HL-60 (cell line): ENCODE data around the gene SH2B3.

Experiments used
- DNase-seq, 2 experiments: peaks; one replicate each; pipeline ENCODE4 v3.0.0-alpha.2; 2010 to 2020; ENCODE audit warnings: low read depth in 1 of 2, low spot score in 1 of 2
- H3K27ac ChIP-seq: fragments of 250-450 bp; sonication (Bioruptor Pico); replicated peaks from 2 replicates; pipeline ENCODE4 v1.5.1; 2020; ENCODE audit warnings: mild to moderate bottlenecking, moderate library complexity
- H3K27me3 ChIP-seq: fragments of 250-450 bp; sonication (Bioruptor Pico); 2 replicates; pipeline ENCODE4 v1.5.1; 2021; ENCODE audit warnings: mild to moderate bottlenecking, moderate library complexity; ENCODE audit not compliant: insufficient read depth, poor library complexity, severe bottlenecking
- H3K4me3 ChIP-seq: replicated peaks from 2 replicates; pipeline ENCODE4 v1.5.1; 2011; ENCODE audit warnings: mild to moderate bottlenecking, control low read depth, low read length; ENCODE audit not compliant: insufficient read depth
- CTCF ChIP-seq: IDR thresholded peaks from one replicate; pipeline ENCODE4 v1.5.1; 2011; ENCODE audit warnings: low read length, control low read depth, inconsistent platforms; ENCODE audit not compliant: insufficient read depth
- GABPA ChIP-seq: IDR thresholded peaks from 2 replicates; pipeline ENCODE4 v1.6.1; 2012; ENCODE audit warnings: low read depth
- POLR2AphosphoS5 ChIP-seq: IDR thresholded peaks from 2 replicates; pipeline ENCODE4 v1.6.1; 2012; ENCODE audit warnings: low read depth
- REST ChIP-seq: IDR thresholded peaks from 2 replicates; pipeline ENCODE4 v1.6.1; 2012; ENCODE audit warnings: low read depth; ENCODE audit not compliant: insufficient replicate concordance
- SPI1 ChIP-seq: IDR thresholded peaks from 2 replicates; pipeline ENCODE4 v1.6.1; 2012; ENCODE audit warnings: low read depth, mild to moderate bottlenecking, borderline replicate concordance

The SH2B3 gene

GRCh38 chr12:111419784-111420183, 14.1 kb downstream of the SH2B3 start:
- TF ChIP-seq SPI1 (no peak), GABPA (no peak), REST (no peak), CTCF (no peak), POLR2AphosphoS5 (no peak)
- DNase-seq: no peak
- Histone ChIP-seq H3K4me3 (no peak overlapping the region), H3K27ac (no peak overlapping the region), H3K27me3 (no peaks in the 10 kb centered on the region)

GRCh38 chr12:111420494-111420893, 14.8 kb downstream of the SH2B3 start:
- no peak overlapping the region for H3K27ac ChIP-seq
- TF ChIP-seq REST: no peak
- no peak for TF ChIP-seq SPI1
- no peak for TF ChIP-seq GABPA
- TF ChIP-seq POLR2AphosphoS5: no peak
- TF ChIP-seq CTCF: no peak

GRCh38 chr12:111424189-111424792, 18.6 kb downstream of the SH2B3 start:
- no peaks in the 10 kb centered on the region for H3K27me3 ChIP-seq
- H3K27ac ChIP-seq: no peak overlapping the region; the same call in 1 of the 2 replicates
- TF ChIP-seq SPI1: no peak
- no peak for TF ChIP-seq REST
- no peak for TF ChIP-seq POLR2AphosphoS5
- no peak for TF ChIP-seq CTCF
- no peak for TF ChIP-seq GABPA
- DNase-seq: no peak
- H3K4me3 ChIP-seq: no peak overlapping the region

More at GRCh38 chr12:111420494-111420893, 14.8 kb downstream of the SH2B3 start:
- no peak overlapping the region for H3K4me3 ChIP-seq
- no peaks in the 10 kb centered on the region for H3K27me3 ChIP-seq
- DNase-seq: no peak
